ENCODE data around the gene IGSF11.

GRCh38 chr3:119073258-119074001, 38.8 kb upstream of the IGSF11 start:
- TF ChIP-seq, protein P1, sequence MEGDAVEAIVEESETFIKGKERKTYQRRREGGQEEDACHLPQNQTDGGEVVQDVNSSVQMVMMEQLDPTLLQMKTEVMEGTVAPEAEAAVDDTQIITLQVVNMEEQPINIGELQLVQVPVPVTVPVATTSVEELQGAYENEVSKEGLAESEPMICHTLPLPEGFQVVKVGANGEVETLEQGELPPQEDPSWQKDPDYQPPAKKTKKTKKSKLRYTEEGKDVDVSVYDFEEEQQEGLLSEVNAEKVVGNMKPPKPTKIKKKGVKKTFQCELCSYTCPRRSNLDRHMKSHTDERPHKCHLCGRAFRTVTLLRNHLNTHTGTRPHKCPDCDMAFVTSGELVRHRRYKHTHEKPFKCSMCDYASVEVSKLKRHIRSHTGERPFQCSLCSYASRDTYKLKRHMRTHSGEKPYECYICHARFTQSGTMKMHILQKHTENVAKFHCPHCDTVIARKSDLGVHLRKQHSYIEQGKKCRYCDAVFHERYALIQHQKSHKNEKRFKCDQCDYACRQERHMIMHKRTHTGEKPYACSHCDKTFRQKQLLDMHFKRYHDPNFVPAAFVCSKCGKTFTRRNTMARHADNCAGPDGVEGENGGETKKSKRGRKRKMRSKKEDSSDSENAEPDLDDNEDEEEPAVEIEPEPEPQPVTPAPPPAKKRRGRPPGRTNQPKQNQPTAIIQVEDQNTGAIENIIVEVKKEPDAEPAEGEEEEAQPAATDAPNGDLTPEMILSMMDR (conservative IDR thresholded peaks at IDR 0.05; ENCODE audit: low read depth, low read length): no peak
- TF ChIP-seq MXI1 (IDR thresholded peaks at IDR 0.05; ENCODE audit: borderline replicate concordance, low read depth, low read length) (no peak), RAD21 (IDR thresholded peaks at IDR 0.05; ENCODE audit: low read length) (no peak)
